GM23338 (cell line): ENCODE results near the gene ZNF619. TPM values are rescaled to one million over a fixed set of nuclear protein-coding genes. Genes with fewer than 3 reads are reported as not detected.

ENCODE experiments used
- ATAC-seq: fragments of 200-7000 bp; cut with Tn5 transposase; 3 replicates; pipeline ENCODE4 v1.9.1; 2020
- DNase-seq: peaks from one replicate; pipeline ENCODE4 v3.0.0-alpha.2; 2015; ENCODE audit warnings: low spot score
- H2AFZ ChIP-seq: fragments of 200-600 bp; sonication (generic); 2 replicates; pipeline ENCODE4 v1.8.0; 2016; ENCODE audit warnings: antibody characterized with exemption, mild to moderate bottlenecking, moderate library complexity
- H3F3A ChIP-seq: fragments of 200-600 bp; sonication (generic); replicated peaks from 2 replicates; pipeline ENCODE4 v1.8.0; 2017; ENCODE audit warnings: antibody characterized with exemption, mixed run types, low read depth
- H3K27ac ChIP-seq: fragments of 200-600 bp; sonication (generic); 2 replicates; pipeline ENCODE4 v1.6.1; 2016; ENCODE audit warnings: low read depth
- H3K27me3 ChIP-seq: fragments of 200-600 bp; sonication (generic); 2 replicates; pipeline ENCODE4 v1.8.0; 2016; ENCODE audit warnings: mild to moderate bottlenecking, mixed run types, moderate library complexity; ENCODE audit not compliant: insufficient read depth
- H3K36me3 ChIP-seq: fragments of 200-600 bp; sonication (generic); 2 replicates; pipeline ENCODE4 v1.8.0; 2016; ENCODE audit warnings: mild to moderate bottlenecking; ENCODE audit not compliant: insufficient read depth
- H3K4me1 ChIP-seq: fragments of 200-600 bp; sonication (generic); 2 replicates; pipeline ENCODE4 v1.8.0; 2016; ENCODE audit warnings: mild to moderate bottlenecking, moderate library complexity; ENCODE audit not compliant: insufficient read depth
- H3K4me2 ChIP-seq: fragments of 200-600 bp; sonication (generic); 2 replicates; pipeline ENCODE4 v1.7.1; 2017; ENCODE audit warnings: mixed run types
- H3K4me3 ChIP-seq: fragments of 200-600 bp; sonication (generic); 2 replicates; pipeline ENCODE4 v1.6.1; 2016; ENCODE audit warnings: mixed run types
- H3K79me2 ChIP-seq: fragments of 200-600 bp; sonication (generic); replicated peaks from 2 replicates; pipeline ENCODE4 v1.8.0; 2017; ENCODE audit warnings: mild to moderate bottlenecking; ENCODE audit not compliant: insufficient read depth
- H3K9me2 ChIP-seq: fragments of 200-600 bp; sonication (generic); 2 replicates; pipeline ENCODE4 v1.8.0; 2017; ENCODE audit not compliant: insufficient read depth
- H4K20me1 ChIP-seq: fragments of 200-600 bp; sonication (generic); replicated peaks from 2 replicates; pipeline ENCODE4 v1.8.0; 2017; ENCODE audit warnings: mild to moderate bottlenecking; ENCODE audit not compliant: insufficient read depth
- H3K27ac Mint-ChIP-seq: 2 replicates; pipeline ENCODE4 v1.8.0; 2020; ENCODE audit warnings: inconsistent platforms, mild to moderate bottlenecking, moderate library complexity, mixed read lengths
- H3K27me3 Mint-ChIP-seq: 3 replicates; pipeline ENCODE4 v1.8.0; 2022; ENCODE audit warnings: low read depth, mild to moderate bottlenecking, moderate library complexity, mixed read lengths, inconsistent platforms; ENCODE audit not compliant: insufficient read depth, poor library complexity
- H3K36me3 Mint-ChIP-seq: 3 replicates; pipeline ENCODE4 v1.8.0; 2021; ENCODE audit warnings: low read depth, mild to moderate bottlenecking, inconsistent platforms, moderate library complexity, mixed read lengths
- H3K4me1 Mint-ChIP-seq: 3 replicates; pipeline ENCODE4 v1.8.0; 2020; ENCODE audit warnings: mild to moderate bottlenecking, inconsistent platforms, mixed read lengths
- H3K4me3 Mint-ChIP-seq: 3 replicates; pipeline ENCODE4 v1.8.0; 2021; ENCODE audit warnings: moderate library complexity, mild to moderate bottlenecking, inconsistent platforms, mixed read lengths
- H3K9me3 Mint-ChIP-seq: 3 replicates; pipeline ENCODE4 v1.8.0; 2020; ENCODE audit warnings: moderate library complexity, mild to moderate bottlenecking, inconsistent platforms, mixed read lengths
- CREB1 ChIP-seq: fragments of 250-450 bp; sonication (Bioruptor Pico); IDR thresholded peaks from 2 replicates; pipeline ENCODE4 v1.5.0; 2020; ENCODE audit warnings: low read depth, mild to moderate bottlenecking, moderate library complexity
- CTCF ChIP-seq, 2 experiments: fragments of 200-600 bp in 1 of 2; sonication (generic) in 1 of 2; conservative IDR thresholded peaks; 2 replicates each; pipeline versions ENCODE4 v1.5.1 to v1.6.1; 2016 to 2017; ENCODE audit warnings: antibody characterized with exemption in 2 of 2, low read depth in 2 of 2, mild to moderate bottlenecking in 2 of 2, moderate library complexity in 1 of 2
- ETS1 ChIP-seq: IDR thresholded peaks from 2 replicates; pipeline ENCODE4 v1.6.1; 2016; ENCODE audit warnings: antibody characterized with exemption
- EZH2 ChIP-seq: fragments of 200-600 bp; sonication (generic); IDR thresholded peaks from one replicate; pipeline ENCODE4 v1.8.0; 2017; ENCODE audit warnings: antibody characterized with exemption, mild to moderate bottlenecking, low read depth; ENCODE audit not compliant: unreplicated experiment
- EZH2phosphoT487 ChIP-seq: fragments of 200-600 bp; sonication (generic); IDR thresholded peaks from one replicate; pipeline ENCODE4 v1.8.1; 2018; ENCODE audit warnings: antibody characterized with exemption; ENCODE audit not compliant: unreplicated experiment
- JUNB ChIP-seq: IDR thresholded peaks from one replicate; pipeline ENCODE4 v1.6.1; 2016; ENCODE audit warnings: antibody characterized with exemption; ENCODE audit not compliant: unreplicated experiment
- NANOG ChIP-seq: IDR thresholded peaks from 2 replicates; pipeline ENCODE4 v1.6.1; 2016; ENCODE audit warnings: antibody characterized with exemption, borderline replicate concordance
- REST ChIP-seq: IDR thresholded peaks from one replicate; pipeline ENCODE4 v1.6.1; 2018; ENCODE audit warnings: antibody characterized with exemption; ENCODE audit not compliant: unreplicated experiment
- STAT1 ChIP-seq: IDR thresholded peaks from one replicate; pipeline ENCODE4 v1.6.1; 2016; ENCODE audit warnings: antibody characterized with exemption; ENCODE audit not compliant: unreplicated experiment
- ZNF114 ChIP-seq: fragments of 250-450 bp; sonication (Bioruptor Pico); IDR thresholded peaks from 2 replicates; pipeline ENCODE4 v1.5.0; 2020; ENCODE audit warnings: mild to moderate bottlenecking, moderate library complexity
- ZNF462 ChIP-seq: fragments of 250-450 bp; sonication (Bioruptor Pico); IDR thresholded peaks from 2 replicates; pipeline ENCODE4 v1.5.0; 2020; ENCODE audit warnings: mild to moderate bottlenecking, moderate library complexity
- polyA plus RNA-seq: library from polyadenylated mRNA; unstranded; fragments of >200 nt; fragmentation: Nextera tagmentation; extraction: Ambion mirVana; gene quantifications from 2 replicates; pipeline ENCODE4 v1.2.1, GENCODE V29; 2016
- total RNA-seq: library from RNA; depleted of rRNA; stranded (reverse); fragments of >200 nt; shearing (Covaris generic); gene quantifications from 2 replicates; pipeline ENCODE4 v1.2.3, GENCODE V29; 2014

ZNF619 gene
- total and polyA plus RNA-seq, 2 experiments from 2014 or later = 1.3 to 7.4 TPM

GRCh38 chr3:40516201-40516600, 39.3 kb downstream of the ZNF619 start:
- TF ChIP-seq ETS1 (no peak), CREB1 (CRISPR knock-in tag) (no peak), EZH2 (no peak), STAT1 (no peak), JUNB (no peak), NANOG (no peak), REST (no peak), EZH2phosphoT487 (no peak), ZNF462 (CRISPR knock-in tag) (no peak), ZNF114 (CRISPR knock-in tag) (no peak), CTCF (conservative IDR thresholded peaks at IDR 0.05; ENCODE audit: low read depth in 2 of 2) (no peak)
- Histone ChIP-seq H3K4me3 (no peak overlapping the region), H3K27ac (no peak overlapping the region), H3K4me2 (no peak overlapping the region), H3K9me2 (no peaks in the 10 kb centered on the region), H3K27me3 (no peaks in the 10 kb centered on the region), H3K4me1 (no peaks in the 10 kb centered on the region), H4K20me1 (no peaks in the 10 kb centered on the region; the same call in 1 of the 2 replicates), H3K36me3 (peaks cover 10% of the 10 kb centered on the region; the same call in 1 of the 2 replicates), H3K79me2 (peaks cover 7% of the 10 kb centered on the region; the same call in 1 of the 2 replicates), H2AFZ (no peak overlapping the region), H3F3A (no peaks in the 10 kb centered on the region)
- Mint-ChIP-seq H3K36me3 (peaks cover 62% of the 10 kb centered on the region), H3K27ac (no peak overlapping the region; the same call in 1 of the 2 replicates), H3K27me3 (peaks cover 5% of the 10 kb centered on the region), H3K4me1 (no peaks in the 10 kb centered on the region), H3K4me3 (no peak overlapping the region), H3K9me3 (no peaks in the 10 kb centered on the region)
- DNase-seq (no peak), ATAC-seq (no peak)
